Activated CD8-positive, alpha-beta memory T cell treated with anti-CD3 and anti-CD28 coated beads for 4 hours (primary cell): ENCODE measurements around the gene GDAP2.
A peak's percentile ranks its signal among the peaks of the same experiment; 100 is the strongest.
"Not testable (repeated sequence)": the region's sequence is repeated elsewhere in the genome, so short reads cannot be mapped to it uniquely, and the experiment has no call there.

Experiments used
- DNase-seq, 2 donors: peaks; one replicate each; pipeline ENCODE4 v3.0.0-alpha.2; 2020; ENCODE audit warnings: low read depth in 2 of 2

Gene GDAP2

DNA sequence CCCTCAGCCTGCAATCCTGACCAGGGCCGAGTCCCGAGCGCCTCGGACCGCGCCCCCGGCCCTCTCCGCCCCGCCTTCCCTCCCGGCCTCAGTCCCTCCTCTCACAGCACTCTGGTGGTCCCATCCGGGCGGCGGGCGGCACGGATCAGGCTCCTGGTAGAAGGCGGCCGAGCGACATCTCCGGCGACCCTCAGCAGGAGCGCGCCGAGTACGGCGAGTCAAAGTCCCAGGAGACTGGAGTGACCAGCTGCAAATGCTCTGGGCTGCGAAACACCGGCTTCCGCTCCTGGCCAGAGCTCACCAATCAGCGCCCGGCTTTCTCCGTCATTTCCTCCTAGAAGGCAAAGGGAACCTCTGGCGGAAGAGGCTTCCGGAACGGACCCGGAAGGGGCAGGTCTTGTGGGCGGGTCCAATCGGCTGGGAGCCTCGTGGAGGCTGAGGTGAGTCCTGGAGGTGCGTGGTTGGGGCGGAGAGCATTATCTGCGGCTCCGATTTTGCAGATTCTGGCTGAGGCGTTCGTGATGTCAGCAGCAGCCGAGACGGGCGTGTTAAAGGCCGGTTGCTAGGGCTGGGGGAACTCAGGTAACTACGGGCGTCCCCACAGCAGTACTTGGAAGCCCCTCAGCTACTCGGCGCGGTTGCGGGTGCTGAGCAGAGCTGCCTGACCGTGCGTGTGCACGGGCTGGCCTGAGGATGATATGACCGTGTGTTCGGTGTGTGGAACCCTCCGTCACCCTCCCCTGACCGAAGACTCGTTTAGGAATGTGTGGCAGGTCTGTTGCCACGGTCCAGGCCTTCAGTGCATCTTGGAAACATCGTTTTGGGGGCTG lies at the start of gene GDAP2, which contains the start of gene WDR3:
Gene GDAP2, minus strand, starts transcription at position 279 of the 830 bp plus-strand sequence. CDS start 9,264 bp downstream, outside the sequence.
Gene WDR3, plus strand, starts transcription at position 397 of the 830 bp plus-strand sequence. CDS start 3,581 bp downstream, outside the sequence.
- DNase-seq: peak; percentile 88 to 91

GRCh38 chr1:117976381-117976780 lies 47.0 kb upstream of the GDAP2 start:
- no peak for DNase-seq

- DNase-seq: no peak
Observed at GRCh38 chr1:117971777-117972176, 42.4 kb upstream of the GDAP2 start.

- no peak for DNase-seq
Observed at GRCh38 chr1:117970252-117970651, 40.8 kb upstream of the GDAP2 start.

- DNase-seq: no peak
Observed at GRCh38 chr1:117967881-117968280, 38.5 kb upstream of the GDAP2 start.

DNA sequence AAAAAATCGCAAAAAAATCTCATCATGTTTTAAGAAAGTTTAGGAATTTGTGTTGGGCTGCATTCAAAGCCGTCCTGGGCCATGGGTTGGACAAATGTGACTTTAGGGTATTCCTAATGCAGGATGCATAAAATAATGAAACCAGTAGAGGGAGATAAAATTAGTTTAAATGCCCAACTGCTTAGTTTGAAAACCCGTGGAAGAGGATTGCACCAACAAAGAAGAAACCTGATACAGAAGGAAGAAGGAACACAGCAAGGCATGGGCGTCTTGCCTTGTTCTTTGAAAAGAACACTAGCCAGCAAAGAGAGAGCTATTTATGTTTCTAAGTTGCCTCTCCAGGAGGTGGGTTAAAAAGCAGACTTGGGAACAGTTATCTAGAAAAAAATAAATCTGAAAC lies 38.1 kb upstream of the GDAP2 start:
- DNase-seq: no peak

GRCh38 chr1:117964290-117965038 lies 35.0 kb upstream of the GDAP2 start:
- DNase-seq: no peak

DNA sequence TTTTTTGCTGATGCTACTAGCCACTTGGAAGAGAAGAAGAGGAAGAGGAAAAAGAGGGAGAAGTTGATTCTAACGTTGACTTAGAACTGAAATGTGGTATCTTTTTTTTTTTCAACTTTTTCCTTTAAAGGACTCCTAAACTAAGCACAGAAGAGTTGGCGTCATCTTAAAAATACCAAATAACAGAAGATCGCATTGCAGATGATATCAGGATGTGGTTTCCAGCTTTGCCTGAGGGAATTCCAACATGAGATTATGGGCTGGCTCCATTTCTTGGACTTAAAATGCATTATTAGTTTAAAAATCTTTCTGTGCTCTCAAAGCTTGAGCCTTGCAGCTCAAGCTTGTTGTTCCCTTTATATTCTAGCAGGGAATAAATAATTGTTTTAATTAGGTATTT lies 29.9 kb upstream of the GDAP2 start:
- no peak for DNase-seq

DNA sequence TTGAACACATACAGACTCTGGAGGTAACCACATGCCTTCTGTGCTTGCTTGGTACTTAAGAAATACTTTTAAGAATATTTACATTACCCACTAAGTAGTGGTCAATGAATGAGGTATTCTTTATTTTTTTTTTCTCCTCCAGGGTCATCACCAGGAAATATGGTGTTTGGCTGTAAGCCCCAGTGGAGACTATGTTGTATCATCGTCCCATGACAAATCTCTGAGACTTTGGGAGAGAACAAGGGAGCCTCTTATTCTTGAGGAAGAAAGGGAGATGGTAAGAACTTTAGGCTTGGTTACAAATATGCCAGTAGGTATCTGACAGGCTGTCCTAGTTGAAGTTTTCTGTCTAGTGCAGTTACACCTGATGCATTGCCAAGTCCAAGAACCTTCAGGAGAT lies 23.0 kb upstream of the GDAP2 start:
- no peak for DNase-seq

GRCh38 chr1:117942293-117942692 lies 12.9 kb upstream of the GDAP2 start:
- no peak for DNase-seq

- no peak for DNase-seq
Observed at GRCh38 chr1:117933769-117934168, 4.3 kb upstream of the GDAP2 start.

DNA sequence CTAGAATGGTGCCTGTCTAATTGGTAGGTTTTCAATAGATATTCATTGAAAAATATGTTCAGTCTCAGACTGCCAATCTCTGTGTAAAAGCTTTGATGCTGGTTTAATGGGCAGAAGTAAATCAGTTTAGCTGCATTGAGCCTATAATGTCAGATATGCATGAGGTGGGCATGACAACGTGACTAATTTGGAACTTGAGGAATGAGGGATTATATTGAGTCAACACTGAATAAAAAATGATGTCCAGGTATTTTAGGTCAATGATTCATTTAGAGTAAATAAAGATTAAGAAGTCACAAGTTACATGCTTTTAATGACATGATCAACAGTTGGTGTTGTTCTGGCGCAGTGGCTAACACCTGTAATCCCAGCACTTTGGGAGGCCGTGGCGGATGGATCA lies 3.2 kb upstream of the GDAP2 start:
- DNase-seq: no peak

GRCh38 chr1:117930484-117930883 lies 1.1 kb upstream of the GDAP2 start:
- no peak for DNase-seq

DNA sequence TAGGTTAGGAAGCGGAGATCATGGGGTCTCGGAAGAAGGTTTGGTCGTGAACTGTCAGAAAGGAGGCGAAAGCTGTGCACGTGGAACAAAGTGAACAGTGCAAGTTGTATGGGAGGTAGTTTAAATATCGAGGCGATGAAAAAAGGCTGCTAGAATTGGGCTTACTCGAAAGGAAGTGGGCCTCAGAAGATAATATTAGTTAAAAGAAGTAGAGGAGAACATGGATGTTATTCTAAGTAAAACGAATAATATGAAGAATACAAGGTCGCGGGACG lies 689 bp upstream of the GDAP2 start:
- DNase-seq: no peak

DNA sequence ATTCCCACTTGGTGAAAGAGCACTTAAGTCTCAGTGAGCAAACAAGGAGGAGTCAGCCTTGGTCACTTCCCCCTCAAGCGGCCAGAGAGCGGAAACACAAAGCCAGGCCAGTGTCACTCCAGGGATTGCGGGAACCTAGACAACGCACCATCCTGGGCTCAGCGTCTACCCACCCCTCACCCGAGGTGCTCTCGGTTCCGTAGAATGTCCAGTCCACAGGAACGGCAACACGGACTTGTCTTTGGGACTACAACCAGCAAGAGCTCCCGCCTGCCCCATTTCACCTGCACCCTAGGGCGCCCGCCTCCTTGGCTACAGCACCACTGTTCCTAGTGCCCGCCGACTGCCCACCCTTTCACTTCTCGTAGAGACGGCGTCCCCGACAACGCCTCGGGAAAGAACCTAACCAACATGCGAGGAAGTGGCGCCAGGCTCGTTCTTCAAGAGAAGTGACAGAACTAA lies 509 bp downstream of the GDAP2 start:
- peak; percentile 1 to 10 for DNase-seq

- no peak for DNase-seq
Observed at GRCh38 chr1:117925981-117926380, 3.4 kb downstream of the GDAP2 start.

GRCh38 chr1:117922717-117923116 lies 6.7 kb downstream of the GDAP2 start:
- DNase-seq: not testable (repeated sequence)

- no peak for DNase-seq
Observed at GRCh38 chr1:117921991-117922390, 7.4 kb downstream of the GDAP2 start.

DNA sequence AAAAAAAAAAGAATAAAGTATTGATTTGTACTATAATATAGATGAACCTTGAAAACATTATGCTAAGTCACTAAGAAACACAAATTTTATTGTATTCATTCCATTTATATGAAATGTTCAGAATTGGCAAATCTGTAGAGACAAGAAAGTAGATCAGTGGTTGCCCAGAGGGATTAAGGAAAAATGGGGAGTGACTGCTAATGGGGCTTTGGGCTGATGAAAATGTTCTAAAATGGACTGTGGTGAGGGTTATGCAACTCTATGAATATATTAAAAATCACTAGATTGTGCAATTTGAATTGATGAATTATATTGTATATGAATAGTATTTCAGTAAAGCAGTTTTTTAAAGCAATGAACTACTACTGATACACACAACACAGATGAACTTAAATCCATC lies 10.0 kb downstream of the GDAP2 start:
- DNase-seq: no peak

GRCh38 chr1:117911051-117911450 lies 18.4 kb downstream of the GDAP2 start:
- no peak for DNase-seq

DNA sequence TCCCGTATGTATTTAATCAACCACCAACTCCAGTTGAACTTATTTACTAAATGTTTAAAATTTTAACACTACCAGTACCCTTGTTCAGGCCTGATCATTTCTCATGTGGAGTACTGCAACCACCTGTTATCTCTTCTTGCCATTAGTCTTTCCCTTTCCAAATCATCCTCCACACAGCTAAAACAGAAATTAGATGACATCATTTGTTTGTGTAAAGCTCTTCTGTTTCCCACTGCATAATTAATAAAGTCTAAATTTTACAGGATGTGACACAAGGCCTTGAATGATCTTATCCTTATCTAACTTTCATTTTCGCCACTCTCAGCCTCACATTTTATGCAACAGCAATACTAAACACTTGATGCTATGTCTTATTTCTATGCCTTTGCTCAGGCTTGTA lies 24.4 kb downstream of the GDAP2 start:
- no peak for DNase-seq

DNA sequence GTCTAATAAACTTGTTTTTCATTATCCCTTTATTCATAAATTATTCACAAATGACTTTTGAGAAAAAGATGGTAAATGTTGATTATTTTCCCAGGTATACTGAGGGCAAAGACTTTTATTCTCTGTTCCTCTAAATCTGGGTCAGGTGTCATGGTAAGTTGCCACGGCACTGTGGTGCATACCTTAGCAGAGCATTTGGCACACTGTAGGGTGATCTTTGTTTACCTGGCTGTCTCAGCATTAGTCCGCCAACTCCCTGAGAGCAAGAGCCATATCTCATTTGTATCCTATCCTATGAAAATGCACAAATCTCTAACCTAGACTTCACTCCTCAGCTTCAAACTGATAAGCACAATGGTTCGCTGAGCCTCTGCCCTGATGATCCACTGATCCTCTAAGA lies 24.9 kb downstream of the GDAP2 start:
- no peak for DNase-seq

GRCh38 chr1:117902944-117903343 lies 26.5 kb downstream of the GDAP2 start:
- no peak for DNase-seq
